ENCODE results near the gene PTPRT.

PTPRT gene

DNA sequence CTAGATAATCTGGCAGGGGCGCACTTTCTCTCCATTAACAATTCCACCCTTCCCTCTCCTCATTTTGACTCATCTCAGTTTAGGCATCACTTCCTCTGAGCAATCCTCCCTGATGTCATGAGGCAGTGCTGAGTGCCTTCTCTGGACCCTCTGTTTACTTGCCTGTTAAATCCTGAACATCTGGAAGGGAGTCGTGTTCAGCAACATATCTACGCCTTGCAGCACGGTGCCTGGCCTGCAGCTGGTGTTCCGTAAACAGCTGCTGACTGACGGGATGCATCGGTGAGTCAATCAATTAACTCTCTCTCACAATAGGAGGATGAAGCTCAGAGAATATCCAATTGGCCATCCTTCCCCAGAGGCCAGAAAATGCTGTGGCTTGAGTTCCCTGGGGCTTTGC, 613.5 kb downstream of the PTPRT start:
- Histone ChIP-seq H3K4me1 (ENCODE audit: control insufficient read depth, insufficient read depth, low read length, unreplicated experiment) (no peaks in the 10 kb centered on the region), H2AFZ (ENCODE audit: low read length, unreplicated experiment) (no peak overlapping the region)

GRCh38 chr20:42572320-42573016, 617.2 kb downstream of the PTPRT start:
- H3K79me2 ChIP-seq (ENCODE audit: control insufficient read depth, insufficient read depth, low read length, unreplicated experiment) = no peaks in the 10 kb centered on the region
- H3K4me3 ChIP-seq (ENCODE audit: low read depth, low read length) = no peak overlapping the region
- no peaks in the 10 kb centered on the region for H3K27me3 ChIP-seq (ENCODE audit: insufficient read depth, low read length)
- no peaks in the 10 kb centered on the region for H3K4me1 ChIP-seq (ENCODE audit: control insufficient read depth, insufficient read depth, low read length, unreplicated experiment)
- H3K36me3 ChIP-seq (ENCODE audit: insufficient read depth, low read length) = no peaks in the 10 kb centered on the region
- no peak overlapping the region for H2AFZ ChIP-seq (ENCODE audit: low read length, unreplicated experiment)
- H3K27ac ChIP-seq (ENCODE audit: low read depth, low read length) = no peak overlapping the region

More for the DNA sequence above, 613.5 kb downstream of the PTPRT start:
- Histone ChIP-seq H3K36me3 (ENCODE audit: insufficient read depth, low read length) (no peaks in the 10 kb centered on the region), H3K27ac (ENCODE audit: low read depth, low read length) (no peak overlapping the region), H3K4me3 (ENCODE audit: low read depth, low read length) (no peak overlapping the region), H3K79me2 (ENCODE audit: control insufficient read depth, insufficient read depth, low read length, unreplicated experiment) (no peaks in the 10 kb centered on the region), H3K27me3 (ENCODE audit: insufficient read depth, low read length) (no peaks in the 10 kb centered on the region)

- Histone ChIP-seq H3K36me3 (ENCODE audit: insufficient read depth, low read length) (no peaks in the 10 kb centered on the region), H3K27ac (ENCODE audit: low read depth, low read length) (no peak overlapping the region), H3K27me3 (ENCODE audit: insufficient read depth, low read length) (no peaks in the 10 kb centered on the region), H3K4me1 (ENCODE audit: control insufficient read depth, insufficient read depth, low read length, unreplicated experiment) (no peaks in the 10 kb centered on the region), H3K4me3 (ENCODE audit: low read depth, low read length) (no peak overlapping the region), H3K79me2 (ENCODE audit: control insufficient read depth, insufficient read depth, low read length, unreplicated experiment) (no peaks in the 10 kb centered on the region), H2AFZ (ENCODE audit: low read length, unreplicated experiment) (no peak overlapping the region)
These were observed 622.3 kb downstream of the PTPRT start for GRCh38 chr20:42567409-42567808.

DNA sequence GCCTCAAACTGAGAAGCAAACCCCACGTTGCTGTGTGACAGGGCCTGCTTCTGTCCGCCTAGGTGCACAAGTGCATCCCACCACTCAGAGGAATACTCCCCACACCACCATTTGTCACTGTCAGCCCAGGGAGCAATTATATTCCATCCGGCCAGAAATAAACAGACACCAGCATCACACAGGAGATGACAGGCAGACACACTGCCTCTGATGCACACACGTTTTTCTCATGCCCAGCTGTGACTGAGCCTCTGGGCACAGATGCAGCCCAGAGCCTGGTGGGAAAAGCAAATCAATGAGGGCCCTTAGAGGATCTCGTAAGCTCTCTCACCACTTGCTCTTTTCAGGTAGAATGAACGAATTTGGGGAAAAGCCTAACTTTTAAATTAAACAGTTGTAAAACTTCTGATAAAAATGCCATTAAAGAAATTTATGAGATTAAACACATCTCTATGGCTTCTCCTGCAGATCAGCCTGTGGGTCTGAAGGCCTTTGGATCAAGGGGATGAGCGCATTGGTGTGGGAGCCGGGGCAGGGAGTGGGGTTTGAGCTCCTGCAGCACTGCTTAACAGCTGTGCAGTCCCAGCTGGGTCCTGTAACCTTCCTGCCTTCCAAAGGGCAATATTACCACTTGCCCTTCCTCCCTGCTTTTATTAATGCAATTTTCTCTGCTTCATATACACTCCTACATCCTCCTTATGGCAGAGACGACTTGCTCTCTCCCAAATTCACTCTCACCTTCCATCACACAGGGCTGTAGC, 624.3 kb downstream of the PTPRT start:
- no peaks in the 10 kb centered on the region for H3K27me3 ChIP-seq (ENCODE audit: insufficient read depth, low read length)

GRCh38 chr20:42559665-42560064, 630.0 kb downstream of the PTPRT start:
- no peaks in the 10 kb centered on the region for H3K36me3 ChIP-seq (ENCODE audit: insufficient read depth, low read length)
- H3K4me3 ChIP-seq (ENCODE audit: low read depth, low read length) = no peak overlapping the region
- no peaks in the 10 kb centered on the region for H3K79me2 ChIP-seq (ENCODE audit: control insufficient read depth, insufficient read depth, low read length, unreplicated experiment)
- no peak overlapping the region for H2AFZ ChIP-seq (ENCODE audit: low read length, unreplicated experiment)
- no peak overlapping the region for H3K27ac ChIP-seq (ENCODE audit: low read depth, low read length)
- H3K27me3 ChIP-seq (ENCODE audit: insufficient read depth, low read length) = no peaks in the 10 kb centered on the region
- H3K4me1 ChIP-seq (ENCODE audit: control insufficient read depth, insufficient read depth, low read length, unreplicated experiment) = no peaks in the 10 kb centered on the region

More for the DNA sequence above, 624.3 kb downstream of the PTPRT start:
- no peak overlapping the region for H3K4me3 ChIP-seq (ENCODE audit: low read depth, low read length)
- H3K4me1 ChIP-seq (ENCODE audit: control insufficient read depth, insufficient read depth, low read length, unreplicated experiment) = no peaks in the 10 kb centered on the region
- H3K27ac ChIP-seq (ENCODE audit: low read depth, low read length) = no peak overlapping the region
- H3K79me2 ChIP-seq (ENCODE audit: control insufficient read depth, insufficient read depth, low read length, unreplicated experiment) = no peaks in the 10 kb centered on the region
- no peak overlapping the region for H2AFZ ChIP-seq (ENCODE audit: low read length, unreplicated experiment)
- H3K36me3 ChIP-seq (ENCODE audit: insufficient read depth, low read length) = no peaks in the 10 kb centered on the region

DNA sequence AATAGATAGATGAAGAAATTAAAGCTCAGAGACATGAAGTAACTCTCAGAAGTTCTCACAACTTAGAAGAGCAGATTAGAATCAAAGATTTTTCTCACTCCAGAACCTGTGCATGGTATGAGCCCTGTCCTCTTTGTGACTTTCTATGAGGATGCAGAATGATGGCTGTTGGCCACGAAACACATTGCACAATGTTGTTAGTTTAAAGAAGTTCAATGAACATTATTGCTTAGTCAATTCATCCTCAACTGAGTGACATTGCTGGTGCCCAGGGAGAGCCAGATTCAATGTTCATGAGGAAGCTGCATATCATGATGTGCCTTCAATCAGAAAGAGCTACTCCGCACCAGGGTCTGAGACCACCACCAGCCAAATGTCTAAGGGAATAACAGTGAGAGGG, 633.1 kb downstream of the PTPRT start:
- H3K4me3 ChIP-seq (ENCODE audit: low read depth, low read length) = no peak overlapping the region
- no peaks in the 10 kb centered on the region for H3K36me3 ChIP-seq (ENCODE audit: insufficient read depth, low read length)
- H2AFZ ChIP-seq (ENCODE audit: low read length, unreplicated experiment) = no peak overlapping the region
- H3K27me3 ChIP-seq (ENCODE audit: insufficient read depth, low read length) = no peaks in the 10 kb centered on the region
- no peaks in the 10 kb centered on the region for H3K79me2 ChIP-seq (ENCODE audit: control insufficient read depth, insufficient read depth, low read length, unreplicated experiment)
- H3K27ac ChIP-seq (ENCODE audit: low read depth, low read length) = no peak overlapping the region
- H3K4me1 ChIP-seq (ENCODE audit: control insufficient read depth, insufficient read depth, low read length, unreplicated experiment) = no peaks in the 10 kb centered on the region

GRCh38 chr20:42553374-42553773, 636.3 kb downstream of the PTPRT start:
- Histone ChIP-seq H3K4me3 (ENCODE audit: low read depth, low read length) (no peak overlapping the region), H3K27me3 (ENCODE audit: insufficient read depth, low read length) (no peaks in the 10 kb centered on the region), H3K36me3 (ENCODE audit: insufficient read depth, low read length) (no peaks in the 10 kb centered on the region), H3K27ac (ENCODE audit: low read depth, low read length) (no peak overlapping the region), H3K79me2 (ENCODE audit: control insufficient read depth, insufficient read depth, low read length, unreplicated experiment) (no peaks in the 10 kb centered on the region), H3K4me1 (ENCODE audit: control insufficient read depth, insufficient read depth, low read length, unreplicated experiment) (no peaks in the 10 kb centered on the region), H2AFZ (ENCODE audit: low read length, unreplicated experiment) (no peak overlapping the region)

GRCh38 chr20:42549496-42549895, 640.2 kb downstream of the PTPRT start:
- Histone ChIP-seq H3K4me3 (ENCODE audit: low read depth, low read length) (no peak overlapping the region), H2AFZ (ENCODE audit: low read length, unreplicated experiment) (no peak overlapping the region), H3K4me1 (ENCODE audit: control insufficient read depth, insufficient read depth, low read length, unreplicated experiment) (no peaks in the 10 kb centered on the region), H3K36me3 (ENCODE audit: insufficient read depth, low read length) (no peaks in the 10 kb centered on the region), H3K27me3 (ENCODE audit: insufficient read depth, low read length) (no peaks in the 10 kb centered on the region), H3K27ac (ENCODE audit: low read depth, low read length) (no peak overlapping the region), H3K79me2 (ENCODE audit: control insufficient read depth, insufficient read depth, low read length, unreplicated experiment) (no peaks in the 10 kb centered on the region)

GRCh38 chr20:42544926-42545325, 644.8 kb downstream of the PTPRT start:
- H3K27me3 ChIP-seq (ENCODE audit: insufficient read depth, low read length) = no peaks in the 10 kb centered on the region
- no peaks in the 10 kb centered on the region for H3K79me2 ChIP-seq (ENCODE audit: control insufficient read depth, insufficient read depth, low read length, unreplicated experiment)
- no peak overlapping the region for H3K4me3 ChIP-seq (ENCODE audit: low read depth, low read length)
- no peaks in the 10 kb centered on the region for H3K4me1 ChIP-seq (ENCODE audit: control insufficient read depth, insufficient read depth, low read length, unreplicated experiment)
- H3K36me3 ChIP-seq (ENCODE audit: insufficient read depth, low read length) = no peaks in the 10 kb centered on the region
- H2AFZ ChIP-seq (ENCODE audit: low read length, unreplicated experiment) = no peak overlapping the region
- H3K27ac ChIP-seq (ENCODE audit: low read depth, low read length) = no peak overlapping the region

GRCh38 chr20:42532831-42533230, 656.9 kb downstream of the PTPRT start:
- no peaks in the 10 kb centered on the region for H3K79me2 ChIP-seq (ENCODE audit: control insufficient read depth, insufficient read depth, low read length, unreplicated experiment)
- no peak overlapping the region for H3K4me3 ChIP-seq (ENCODE audit: low read depth, low read length)
- no peak overlapping the region for H2AFZ ChIP-seq (ENCODE audit: low read length, unreplicated experiment)
- no peaks in the 10 kb centered on the region for H3K27me3 ChIP-seq (ENCODE audit: insufficient read depth, low read length)
- H3K27ac ChIP-seq (ENCODE audit: low read depth, low read length) = no peak overlapping the region
- H3K36me3 ChIP-seq (ENCODE audit: insufficient read depth, low read length) = no peaks in the 10 kb centered on the region
- no peaks in the 10 kb centered on the region for H3K4me1 ChIP-seq (ENCODE audit: control insufficient read depth, insufficient read depth, low read length, unreplicated experiment)

DNA sequence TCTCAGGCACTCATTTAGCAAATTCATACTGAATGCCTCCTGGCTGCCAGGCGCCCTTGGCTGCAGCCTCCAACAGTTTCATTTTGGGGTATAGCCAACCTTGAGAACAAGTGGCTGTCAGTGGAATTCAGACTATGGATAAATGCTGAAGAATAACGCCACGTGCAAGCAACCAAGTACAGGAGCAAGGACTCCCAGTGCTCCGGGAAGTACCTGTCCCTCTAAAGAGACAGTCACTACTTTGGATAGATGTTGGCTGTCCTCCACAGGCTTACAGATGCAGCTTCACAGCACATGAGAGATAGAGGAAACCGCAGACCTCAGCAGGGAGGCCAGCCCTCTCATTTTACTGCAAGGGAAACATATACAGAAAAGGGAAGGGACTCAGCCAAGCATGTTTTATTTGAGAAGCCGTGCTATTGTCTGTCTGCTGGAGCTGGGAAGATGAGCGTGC, 658.2 kb downstream of the PTPRT start:
- Histone ChIP-seq H2AFZ (ENCODE audit: low read length, unreplicated experiment) (no peak overlapping the region), H3K4me1 (ENCODE audit: control insufficient read depth, insufficient read depth, low read length, unreplicated experiment) (no peaks in the 10 kb centered on the region), H3K36me3 (ENCODE audit: insufficient read depth, low read length) (no peaks in the 10 kb centered on the region), H3K79me2 (ENCODE audit: control insufficient read depth, insufficient read depth, low read length, unreplicated experiment) (no peaks in the 10 kb centered on the region), H3K27me3 (ENCODE audit: insufficient read depth, low read length) (no peaks in the 10 kb centered on the region), H3K27ac (ENCODE audit: low read depth, low read length) (no peak overlapping the region), H3K4me3 (ENCODE audit: low read depth, low read length) (no peak overlapping the region)
